Activated CD4-positive, alpha-beta T cell treated with anti-CD3 and anti-CD28 coated beads, Interleukin-2, amount 50 U/mL, for 24 hours (primary cell): Measurements from ENCODE around the gene TSHZ3.

Experiments used
- DNase-seq, 2 donors: peaks; one replicate each; pipeline ENCODE4 v3.0.0-alpha.2; 2020; ENCODE audit warnings: low read depth in 1 of 2, low spot score in 1 of 2

Gene TSHZ3

DNA sequence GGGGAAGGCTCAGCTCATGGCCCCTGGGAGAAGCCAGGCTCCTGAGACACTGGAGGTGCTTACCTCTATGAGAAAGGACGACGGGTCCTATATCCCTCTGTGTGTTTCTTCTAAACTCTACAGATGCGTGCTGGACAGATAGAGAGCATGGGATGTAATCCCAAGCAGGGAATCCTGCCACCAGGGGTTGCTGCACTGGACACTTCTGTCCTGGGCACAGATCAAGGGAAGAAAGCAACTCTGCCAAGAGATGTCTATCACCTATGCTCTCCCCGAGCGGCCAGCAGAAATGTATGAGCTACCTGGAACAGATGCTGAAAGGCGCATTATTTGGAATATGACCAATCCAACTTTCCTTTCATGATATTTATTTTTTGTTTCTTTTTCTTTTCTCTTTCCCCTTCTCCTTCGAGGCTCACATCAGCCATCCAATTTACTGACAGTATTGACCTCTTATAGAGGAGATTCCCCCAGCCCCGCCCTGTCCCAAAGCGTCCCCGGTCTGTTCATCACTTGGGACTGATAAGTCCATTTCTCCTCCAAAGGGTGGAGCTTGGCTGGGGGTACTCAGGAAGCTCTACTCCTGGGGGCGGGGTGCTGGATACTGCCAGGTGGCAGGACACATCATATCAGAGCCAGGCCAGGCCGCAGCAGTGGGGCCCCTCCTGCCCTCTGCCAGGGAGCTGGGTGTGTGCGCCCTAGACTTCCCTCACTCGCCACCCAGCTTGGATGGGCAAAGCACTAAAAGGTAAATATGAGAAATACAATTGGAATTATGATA is 34.2 kb downstream of the TSHZ3 start:
- DNase-seq = no peak

- DNase-seq = no peak
Observed at GRCh38 chr19:31314156-31314555, 35.1 kb downstream of the TSHZ3 start.

DNA sequence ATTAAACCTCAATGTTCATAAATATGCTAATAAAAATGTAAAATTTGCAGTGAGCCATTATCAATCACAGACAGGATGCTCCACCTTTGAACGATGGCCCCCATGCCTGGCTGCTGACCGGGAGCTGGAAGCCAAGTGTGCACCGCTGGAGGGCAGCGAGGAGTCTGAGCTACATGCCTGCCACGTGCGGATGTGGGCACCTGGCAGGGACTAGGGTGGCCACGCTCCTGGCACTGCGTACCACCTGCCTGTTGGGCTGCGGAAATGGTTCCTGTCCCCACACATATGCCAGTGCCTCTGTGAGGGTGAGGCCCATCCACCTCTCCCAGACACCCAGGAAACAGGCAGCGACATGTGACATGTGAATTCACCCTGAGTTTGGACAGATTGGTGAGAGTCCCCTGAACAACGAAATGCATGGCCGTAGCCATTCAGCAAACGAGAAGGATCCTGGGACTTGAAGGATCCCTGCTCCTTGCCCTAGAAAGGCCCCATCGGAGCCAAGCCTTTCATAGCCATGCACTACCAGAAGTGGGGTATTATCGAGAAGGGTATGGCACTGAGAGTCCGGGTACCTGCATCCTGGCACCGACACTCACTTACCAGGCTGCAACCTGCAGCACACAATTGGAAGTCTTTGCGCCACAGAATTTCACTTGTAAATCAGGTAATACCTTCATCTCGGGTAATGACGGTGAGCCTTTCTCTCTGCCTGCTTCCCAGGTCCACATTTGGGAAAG is 35.8 kb downstream of the TSHZ3 start:
- no peak for DNase-seq

DNA sequence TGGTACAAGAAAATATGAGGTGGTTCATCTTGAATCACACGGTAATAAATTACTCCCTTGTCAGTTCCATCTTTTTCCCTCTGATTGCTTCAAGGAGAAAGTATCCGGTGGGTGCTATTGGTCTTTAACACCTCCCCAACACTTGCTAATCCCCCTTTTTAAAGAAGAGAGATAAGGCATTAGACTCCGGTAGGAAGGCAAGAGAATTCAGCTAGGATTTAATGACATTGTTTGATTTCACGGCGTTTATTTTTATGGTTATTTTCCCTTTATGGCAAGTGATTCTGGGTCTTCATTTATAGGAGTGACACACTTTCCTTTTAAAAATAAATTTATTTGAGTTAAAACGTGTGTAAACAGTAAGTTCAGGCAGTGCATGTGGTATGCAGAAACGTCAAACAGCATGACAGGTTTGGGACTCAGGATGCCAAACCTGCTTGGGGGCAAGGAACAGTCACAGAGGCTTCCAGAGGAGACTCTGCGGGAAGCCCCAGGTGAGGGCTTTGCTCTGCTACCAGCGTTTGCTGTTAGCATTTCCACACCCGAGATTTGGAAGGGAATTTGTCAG is 36.5 kb downstream of the TSHZ3 start:
- no peak for DNase-seq

DNA sequence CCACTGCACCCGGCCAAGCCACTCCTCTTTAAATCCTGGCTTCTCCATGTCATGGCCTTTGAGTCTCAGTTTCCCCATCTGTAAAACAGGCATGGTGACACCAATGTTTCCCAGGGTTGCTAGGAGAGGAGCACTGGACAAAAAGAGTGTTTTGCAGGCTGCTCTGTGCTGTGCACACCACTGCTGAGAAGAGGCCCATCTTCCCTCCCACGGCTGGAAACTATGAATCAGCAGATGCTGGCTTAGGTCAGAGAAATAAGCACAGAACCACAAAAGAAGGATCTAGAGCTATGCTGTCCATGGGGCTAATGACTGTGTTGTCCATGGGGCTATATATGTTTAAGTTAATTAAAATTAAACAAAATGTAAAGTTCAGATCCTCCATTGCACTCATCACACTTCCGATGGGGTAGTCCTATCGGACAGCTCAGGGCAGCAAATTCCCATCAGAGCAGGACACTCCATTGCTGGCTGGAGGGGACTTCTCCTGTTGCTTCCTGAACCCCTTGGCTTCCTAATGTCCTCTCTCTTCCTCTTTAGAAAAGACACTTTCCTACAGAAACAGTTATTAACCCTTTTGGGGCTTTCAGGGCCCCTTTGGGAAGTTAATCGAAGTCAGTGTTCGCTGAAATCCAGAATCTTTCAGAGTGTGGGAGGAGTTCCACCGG is 37.1 kb downstream of the TSHZ3 start:
- DNase-seq = peak in 1 of 2 donors; percentile 30

GRCh38 chr19:31310432-31311133 is 38.7 kb downstream of the TSHZ3 start:
- DNase-seq = no peak

DNA sequence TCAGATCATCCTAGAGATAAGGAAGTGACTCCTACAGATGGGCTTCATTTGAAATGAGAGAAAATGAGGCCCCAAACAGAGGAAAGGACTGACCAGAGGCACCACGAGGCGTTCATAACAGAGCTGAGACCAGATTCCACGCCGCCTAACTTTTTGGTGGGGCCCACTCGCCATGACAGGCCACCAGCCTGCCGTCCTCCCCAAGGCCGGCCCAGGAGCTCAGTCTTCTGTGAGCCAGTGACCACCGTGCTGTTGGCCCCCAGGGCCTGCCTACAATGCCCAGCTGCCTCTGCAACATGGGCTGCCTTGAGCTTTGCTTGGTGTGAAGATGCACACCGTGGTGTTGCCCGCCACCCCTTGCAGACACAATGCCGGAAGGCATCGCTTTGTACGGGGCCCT is 40.5 kb downstream of the TSHZ3 start:
- no peak for DNase-seq

DNA sequence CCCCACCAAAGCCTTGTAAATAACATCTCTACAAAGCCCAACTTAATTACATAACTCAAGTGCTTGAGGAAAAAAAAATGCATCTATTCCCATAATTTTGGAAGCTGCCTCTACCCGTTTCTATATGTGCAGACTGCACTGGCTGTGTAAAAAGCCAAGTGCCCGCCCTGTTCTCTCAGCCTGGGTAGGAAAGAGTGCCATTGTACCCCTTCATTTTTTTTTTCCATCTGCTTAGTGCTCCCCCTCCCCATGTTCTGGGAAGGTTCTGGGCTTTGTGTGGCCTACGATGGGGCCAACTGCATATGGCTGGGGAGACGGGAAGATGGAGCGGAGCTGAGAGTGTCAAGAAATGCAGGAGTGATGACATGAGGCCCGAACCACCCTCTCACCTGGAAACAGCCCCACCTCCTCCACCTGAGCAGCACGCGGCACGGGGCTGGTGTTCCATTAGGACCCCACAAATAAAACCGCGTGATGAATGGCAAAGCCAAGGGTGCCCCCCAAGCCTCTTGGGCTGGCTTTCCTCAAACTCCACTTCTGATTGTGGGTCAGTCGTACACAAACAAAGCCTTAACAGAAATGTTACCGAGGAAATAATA is 42.1 kb downstream of the TSHZ3 start:
- no peak for DNase-seq

GRCh38 chr19:31306006-31306753 is 43.1 kb downstream of the TSHZ3 start:
- no peak for DNase-seq

DNA sequence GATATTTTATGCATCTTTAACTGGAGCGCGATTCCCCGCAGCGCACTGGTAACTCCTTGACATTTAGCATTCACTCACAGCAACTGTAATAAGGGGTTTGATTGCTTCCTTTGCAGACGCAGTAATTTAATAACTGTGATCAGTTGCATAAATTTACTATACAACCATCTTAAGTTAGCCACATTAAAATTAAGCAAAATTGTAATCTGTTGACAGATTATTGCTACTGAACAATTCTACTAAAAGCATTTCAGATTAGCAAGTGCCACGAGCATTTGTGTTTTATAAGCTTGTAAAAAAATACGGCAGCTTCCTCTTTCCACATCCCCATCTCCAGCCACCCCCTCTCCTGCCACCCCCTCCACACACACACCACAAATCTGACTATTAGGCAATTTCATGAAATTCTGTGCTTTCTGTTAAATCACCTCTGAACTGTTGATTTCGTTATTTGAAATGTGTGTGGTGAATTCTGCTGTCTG is 44.4 kb downstream of the TSHZ3 start:
- DNase-seq = no peak

DNA sequence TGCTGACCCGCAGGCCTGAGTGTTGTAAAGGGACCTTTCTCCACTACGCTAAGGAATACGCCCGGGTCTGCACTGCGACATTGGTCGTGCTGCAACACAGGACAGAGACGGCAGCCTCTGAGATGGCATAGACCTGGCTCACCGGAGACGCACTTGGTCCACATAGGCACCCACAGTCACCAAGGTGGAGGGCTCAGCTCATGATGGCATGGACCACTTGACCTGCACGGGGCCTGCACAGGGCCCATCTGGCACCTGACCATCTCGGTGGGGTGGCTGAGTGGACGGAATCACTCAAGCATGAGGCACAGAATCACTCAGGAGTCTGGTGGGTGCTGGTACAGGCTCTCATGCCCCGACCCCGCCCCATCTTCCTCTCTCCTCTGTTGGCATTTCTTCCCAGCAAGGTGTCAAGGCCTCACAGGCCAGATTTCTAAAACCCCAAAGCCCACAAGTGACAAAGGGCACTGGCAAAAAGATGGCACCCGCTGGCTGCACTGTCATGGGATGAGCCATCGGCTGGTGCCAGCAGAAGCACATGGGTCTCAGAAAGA is 45.9 kb downstream of the TSHZ3 start:
- no peak for DNase-seq

GRCh38 chr19:31301306-31301980 is 47.8 kb downstream of the TSHZ3 start:
- DNase-seq = no peak

DNA sequence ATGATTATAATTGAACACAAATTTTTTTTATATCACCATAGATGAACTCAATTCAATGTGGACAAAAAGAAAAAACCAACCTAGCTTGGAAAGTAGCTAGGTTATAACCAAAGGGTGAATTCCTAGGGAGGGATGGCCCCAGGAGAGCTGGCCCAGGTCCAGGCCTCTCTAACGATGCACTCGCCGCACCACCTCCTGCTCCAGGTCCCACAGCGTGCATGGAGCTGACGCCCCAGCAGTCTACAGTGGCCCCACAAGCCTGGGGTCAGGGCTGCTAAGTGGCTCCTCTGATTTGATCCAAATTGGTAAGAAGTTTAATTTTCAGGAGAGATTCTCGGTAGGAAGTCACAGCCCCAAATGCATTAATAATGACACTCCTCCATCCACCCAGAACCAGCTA is 48.8 kb downstream of the TSHZ3 start:
- DNase-seq = no peak

- no peak for DNase-seq
Observed at GRCh38 chr19:31299665-31300064, 49.6 kb downstream of the TSHZ3 start.

GRCh38 chr19:31297991-31298390 is 51.2 kb downstream of the TSHZ3 start:
- no peak for DNase-seq

- no peak for DNase-seq
Observed at GRCh38 chr19:31296741-31297390, 52.4 kb downstream of the TSHZ3 start.

GRCh38 chr19:31294189-31294588 is 55.0 kb downstream of the TSHZ3 start:
- no peak for DNase-seq

GRCh38 chr19:31292639-31293185 is 56.5 kb downstream of the TSHZ3 start:
- DNase-seq = no peak
